Measurements from ENCODE around the gene HID1.
A peak's percentile ranks its signal among the peaks of the same experiment; 100 is the strongest.

HID1 gene

GRCh38 chr17:74972107-74972972, at the start of gene HID1:
Gene HID1, minus strand, starts transcription at chr17:74972759. Its CDS starts 103 bp downstream, at chr17:74972656.
- H3K4me3 ChIP-seq (ENCODE audit: severe bottlenecking) = peak within 1 kb of the TSS; percentile 48
- peaks cover 16% of the 10 kb centered on the region for H3K27me3 ChIP-seq (ENCODE audit: insufficient read depth, poor library complexity, severe bottlenecking)
- ATAC-seq (ENCODE audit: low read depth) (peak; percentile 76), DNase-seq (ENCODE audit: low spot score) (no peak)
- no peak for TF ChIP-seq CTCF (IDR thresholded peaks at IDR 0.05; ENCODE audit: poor library complexity, severe bottlenecking)
- no peaks in the 10 kb centered on the region for H3K9me3 ChIP-seq (ENCODE audit: severe bottlenecking)
- peaks cover 3% of the 10 kb centered on the region for H3K4me1 ChIP-seq (ENCODE audit: insufficient read depth, poor library complexity, severe bottlenecking)
- H3K27ac ChIP-seq (ENCODE audit: poor library complexity, severe bottlenecking) = no peak within 1 kb of the TSS
- H3K36me3 ChIP-seq (ENCODE audit: low read depth) = no peaks in the 10 kb centered on the region

GRCh38 chr17:75020331-75021110, 48.0 kb upstream of the HID1 start:
- no peak for TF ChIP-seq CTCF (IDR thresholded peaks at IDR 0.05; ENCODE audit: poor library complexity, severe bottlenecking)
- ATAC-seq (ENCODE audit: low read depth) (no peak), DNase-seq (ENCODE audit: low spot score) (no peak)
- Histone ChIP-seq H3K36me3 (ENCODE audit: low read depth) (peaks cover 45% of the 10 kb centered on the region), H3K27me3 (ENCODE audit: insufficient read depth, poor library complexity, severe bottlenecking) (no peaks in the 10 kb centered on the region), H3K4me1 (ENCODE audit: insufficient read depth, poor library complexity, severe bottlenecking) (no peaks in the 10 kb centered on the region), H3K4me3 (ENCODE audit: severe bottlenecking) (no peak overlapping the region), H3K27ac (ENCODE audit: poor library complexity, severe bottlenecking) (no peak overlapping the region), H3K9me3 (ENCODE audit: severe bottlenecking) (no peaks in the 10 kb centered on the region)

- no peaks in the 10 kb centered on the region for H3K4me1 ChIP-seq (ENCODE audit: insufficient read depth, poor library complexity, severe bottlenecking)
- H3K4me3 ChIP-seq (ENCODE audit: severe bottlenecking) = no peak overlapping the region
- no peak for DNase-seq (ENCODE audit: low spot score)
- no peak for ATAC-seq (ENCODE audit: low read depth)
- TF ChIP-seq CTCF (IDR thresholded peaks at IDR 0.05; ENCODE audit: poor library complexity, severe bottlenecking) = no peak
- peaks cover 47% of the 10 kb centered on the region for H3K36me3 ChIP-seq (ENCODE audit: low read depth)
- no peaks in the 10 kb centered on the region for H3K9me3 ChIP-seq (ENCODE audit: severe bottlenecking)
- H3K27ac ChIP-seq (ENCODE audit: poor library complexity, severe bottlenecking) = no peak overlapping the region
- H3K27me3 ChIP-seq (ENCODE audit: insufficient read depth, poor library complexity, severe bottlenecking) = no peaks in the 10 kb centered on the region
These were observed 47.2 kb upstream of the HID1 start for GRCh38 chr17:75019710-75020109.

GRCh38 chr17:75019146-75019545, 46.6 kb upstream of the HID1 start:
- no peak for DNase-seq (ENCODE audit: low spot score)
- no peaks in the 10 kb centered on the region for H3K4me1 ChIP-seq (ENCODE audit: insufficient read depth, poor library complexity, severe bottlenecking)
- H3K4me3 ChIP-seq (ENCODE audit: severe bottlenecking) = no peak overlapping the region
- no peaks in the 10 kb centered on the region for H3K27me3 ChIP-seq (ENCODE audit: insufficient read depth, poor library complexity, severe bottlenecking)
- TF ChIP-seq CTCF (IDR thresholded peaks at IDR 0.05; ENCODE audit: poor library complexity, severe bottlenecking) = no peak
- no peaks in the 10 kb centered on the region for H3K9me3 ChIP-seq (ENCODE audit: severe bottlenecking)
- ATAC-seq (ENCODE audit: low read depth) = no peak
- peaks cover 49% of the 10 kb centered on the region for H3K36me3 ChIP-seq (ENCODE audit: low read depth)
- H3K27ac ChIP-seq (ENCODE audit: poor library complexity, severe bottlenecking) = no peak overlapping the region

Measured in RWPE2 (cell line).